Adipocyte (in vitro differentiated cells): ENCODE measurements around the gene PDE4D.

Source experiments
- DNase-seq: peaks from one replicate; pipeline ENCODE4 v3.0.0-alpha.2; 2015; ENCODE audit warnings: low read depth
- H3K27me3 ChIP-seq: replicated peaks from 2 replicates; pipeline ENCODE4 v1.7.0; 2013; ENCODE audit warnings: mild to moderate bottlenecking, low read length, moderate library complexity; ENCODE audit not compliant: control insufficient read depth, insufficient read depth
- H3K36me3 ChIP-seq: 2 replicates; pipeline ENCODE4 v1.7.0; 2013; ENCODE audit warnings: low read length, mild to moderate bottlenecking, moderate library complexity; ENCODE audit not compliant: control insufficient read depth, insufficient read depth, severe bottlenecking
- H3K4me1 ChIP-seq: 2 replicates; pipeline ENCODE4 v1.7.0; 2013; ENCODE audit warnings: mild to moderate bottlenecking, low read length, moderate library complexity; ENCODE audit not compliant: control insufficient read depth, insufficient read depth
- H3K4me3 ChIP-seq: 2 replicates; pipeline ENCODE4 v1.7.0; 2013; ENCODE audit warnings: mild to moderate bottlenecking, low read length, moderate library complexity
- H3K9ac ChIP-seq: 2 replicates; pipeline ENCODE4 v1.7.0; 2013; ENCODE audit warnings: mild to moderate bottlenecking, low read length, moderate library complexity
- H3K9me3 ChIP-seq: 2 replicates; pipeline ENCODE4 v1.7.0; 2013; ENCODE audit warnings: mild to moderate bottlenecking, low read length, moderate library complexity; ENCODE audit not compliant: control insufficient read depth

Gene PDE4D

DNA sequence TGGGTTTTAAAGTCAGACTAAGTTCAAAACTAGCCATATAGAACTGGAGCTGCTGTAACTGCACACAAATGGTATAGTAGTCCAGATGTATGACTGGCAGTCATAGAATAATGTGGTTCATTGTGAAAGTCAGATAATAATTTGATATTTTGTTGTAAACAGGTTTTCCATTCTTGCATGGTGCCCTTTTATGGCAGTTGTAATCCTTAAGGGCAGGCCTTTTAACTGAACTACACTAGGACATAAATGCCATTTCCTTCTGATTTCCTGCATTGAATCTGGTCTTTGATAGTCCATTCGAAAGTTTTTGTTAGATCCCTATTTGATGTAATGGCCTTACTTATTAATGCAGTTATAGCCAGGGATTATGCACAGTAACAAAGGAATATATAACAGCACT lies 632.6 kb downstream of the PDE4D start:
- no peak overlapping the region for H3K4me3 ChIP-seq
- no peaks in the 10 kb centered on the region for H3K36me3 ChIP-seq
- H3K4me1 ChIP-seq = no peaks in the 10 kb centered on the region
- no peaks in the 10 kb centered on the region for H3K9me3 ChIP-seq
- no peak overlapping the region for H3K9ac ChIP-seq
- H3K27me3 ChIP-seq = no peaks in the 10 kb centered on the region
- DNase-seq = no peak

DNA sequence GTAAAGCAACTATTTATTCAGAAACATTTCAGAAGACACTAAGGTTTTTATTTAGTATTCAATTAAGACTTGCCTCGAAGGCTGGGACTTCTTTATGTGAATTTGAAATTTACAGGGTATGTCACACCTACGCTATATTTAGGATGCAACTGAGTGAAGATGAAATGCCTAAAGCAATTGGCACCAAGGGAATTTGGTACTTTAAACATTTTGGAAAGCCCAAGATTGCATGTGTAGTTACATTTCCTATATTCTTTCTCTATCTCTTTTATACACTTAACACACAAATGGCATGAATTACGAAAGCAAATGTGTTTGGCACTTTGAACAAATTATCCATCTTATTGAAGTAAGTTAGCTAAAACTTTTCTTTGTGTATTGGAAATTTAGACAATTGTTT lies 633.3 kb downstream of the PDE4D start:
- H3K4me1 ChIP-seq = no peaks in the 10 kb centered on the region
- no peak overlapping the region for H3K9ac ChIP-seq
- no peak for DNase-seq
- no peaks in the 10 kb centered on the region for H3K27me3 ChIP-seq
- no peaks in the 10 kb centered on the region for H3K9me3 ChIP-seq
- no peak overlapping the region for H3K4me3 ChIP-seq
- no peaks in the 10 kb centered on the region for H3K36me3 ChIP-seq

DNA sequence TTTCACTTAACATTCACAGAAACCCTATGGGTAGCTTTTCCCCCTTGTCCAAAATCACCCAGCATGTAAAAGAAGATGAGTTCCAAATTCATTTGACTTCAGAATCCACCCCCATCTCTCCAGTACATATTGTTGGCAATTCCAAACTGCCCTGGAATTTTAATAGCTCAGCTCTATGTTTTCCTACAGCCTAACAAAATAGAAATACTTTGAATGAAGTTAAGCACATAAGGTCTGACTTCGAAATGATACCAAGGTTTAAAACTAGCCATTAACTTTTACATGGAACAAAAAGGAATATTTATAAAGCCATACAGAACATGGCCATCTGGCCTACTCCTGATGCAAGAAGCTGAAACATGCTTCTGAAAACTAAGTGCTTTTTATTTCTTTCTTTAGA lies 634.3 kb downstream of the PDE4D start:
- H3K27me3 ChIP-seq = no peaks in the 10 kb centered on the region
- no peaks in the 10 kb centered on the region for H3K9me3 ChIP-seq
- no peak for DNase-seq
- H3K9ac ChIP-seq = no peak overlapping the region
- H3K36me3 ChIP-seq = no peaks in the 10 kb centered on the region
- no peak overlapping the region for H3K4me3 ChIP-seq
- no peaks in the 10 kb centered on the region for H3K4me1 ChIP-seq

DNA sequence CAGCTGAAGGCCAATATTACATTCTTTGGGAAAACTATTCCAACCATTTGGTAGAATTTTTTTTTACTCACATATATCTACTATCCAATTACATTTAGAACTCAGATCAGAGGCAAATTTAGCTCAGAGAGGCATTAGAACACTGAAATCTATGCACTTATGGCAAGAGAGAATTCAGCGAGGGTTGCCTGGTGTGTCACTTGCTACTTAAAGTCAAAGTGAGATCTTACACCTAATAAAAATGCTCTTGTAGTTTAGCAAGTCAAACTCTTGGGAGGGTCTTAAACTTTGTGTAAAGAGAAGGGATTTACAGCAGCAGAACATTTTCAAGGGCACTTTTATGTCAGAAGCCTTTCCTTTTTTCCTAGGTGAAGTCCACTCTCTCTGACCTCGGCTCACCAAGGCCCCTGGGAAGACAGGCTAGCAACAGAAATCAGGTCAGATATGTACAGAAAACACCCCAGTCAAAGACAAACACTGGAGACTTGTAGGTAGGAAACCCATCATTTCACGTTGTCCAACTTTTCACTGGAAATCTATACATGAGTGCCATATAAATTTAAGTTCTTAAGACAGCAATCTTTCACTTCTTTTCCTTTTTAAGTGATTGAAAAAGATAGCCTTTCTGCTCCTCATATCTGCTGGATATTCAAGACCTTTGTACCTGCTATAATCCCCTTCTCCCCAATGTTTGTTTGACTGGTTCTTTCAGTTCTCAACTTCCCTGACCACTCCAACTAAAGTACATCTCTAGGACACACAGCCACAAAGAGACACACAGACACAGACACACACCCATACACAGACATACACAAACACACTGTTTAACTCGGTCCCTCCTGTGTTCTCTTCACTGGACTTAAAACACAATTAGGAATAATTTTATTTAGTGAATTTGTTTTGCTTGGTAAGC lies 635.8 kb downstream of the PDE4D start:
- H3K36me3 ChIP-seq = no peaks in the 10 kb centered on the region
- no peaks in the 10 kb centered on the region for H3K4me1 ChIP-seq
- H3K9ac ChIP-seq = no peak overlapping the region
- no peaks in the 10 kb centered on the region for H3K27me3 ChIP-seq
- no peak overlapping the region for H3K4me3 ChIP-seq
- DNase-seq = no peak
- H3K9me3 ChIP-seq = no peaks in the 10 kb centered on the region

DNA sequence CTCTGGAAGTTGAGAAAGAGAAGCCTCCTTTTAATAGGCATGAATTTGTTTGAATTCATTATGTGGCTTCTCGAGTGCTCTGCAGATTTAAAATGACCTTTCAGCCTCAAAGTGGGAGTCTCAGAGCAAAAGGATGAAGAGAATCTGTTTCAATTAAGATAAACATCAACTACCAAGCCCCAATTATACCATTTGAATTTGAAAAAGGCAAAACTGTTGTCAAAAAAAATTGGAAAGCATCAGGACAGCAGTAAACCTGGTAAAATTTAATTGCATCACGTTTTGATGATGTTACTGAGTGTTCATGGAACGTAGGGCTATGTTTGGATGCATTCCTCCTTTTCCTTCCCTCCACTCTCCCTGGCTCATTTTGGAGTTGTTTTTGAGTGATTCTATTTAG lies 637.2 kb downstream of the PDE4D start:
- no peaks in the 10 kb centered on the region for H3K4me1 ChIP-seq
- H3K36me3 ChIP-seq = no peaks in the 10 kb centered on the region
- no peak overlapping the region for H3K9ac ChIP-seq
- H3K4me3 ChIP-seq = no peak overlapping the region
- H3K9me3 ChIP-seq = peaks cover under 1% of the 10 kb centered on the region
- no peaks in the 10 kb centered on the region for H3K27me3 ChIP-seq
- DNase-seq = no peak

DNA sequence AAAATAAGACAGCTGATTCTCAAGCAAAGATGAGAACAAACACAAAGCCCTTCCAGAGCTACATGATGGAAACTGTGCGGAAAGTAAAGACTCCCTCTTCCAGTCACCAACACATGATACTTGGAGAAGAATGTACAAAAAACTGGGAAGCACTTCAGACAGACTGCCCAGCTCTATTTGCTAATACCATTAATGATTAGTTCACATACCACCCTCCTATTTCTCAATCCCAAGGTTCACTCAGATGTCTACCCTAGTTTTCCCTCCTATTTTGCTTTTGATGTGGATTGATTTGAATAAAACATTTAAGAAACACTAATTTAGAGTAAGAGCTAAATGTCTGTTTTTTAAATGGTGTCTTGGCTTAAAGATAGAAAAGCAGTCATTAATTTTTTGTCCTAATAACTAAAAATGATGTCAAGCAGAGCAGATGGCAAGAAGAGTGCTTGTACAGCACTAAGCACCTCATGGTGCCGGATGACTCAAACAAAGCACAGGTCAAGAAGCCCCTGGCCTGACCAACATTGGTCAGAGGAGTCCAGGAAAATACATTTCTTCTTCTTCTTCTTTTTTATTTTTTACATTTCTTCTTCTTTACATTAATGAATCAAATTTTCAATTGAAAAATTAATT lies 639.4 kb downstream of the PDE4D start:
- no peaks in the 10 kb centered on the region for H3K27me3 ChIP-seq
- no peaks in the 10 kb centered on the region for H3K36me3 ChIP-seq

DNA sequence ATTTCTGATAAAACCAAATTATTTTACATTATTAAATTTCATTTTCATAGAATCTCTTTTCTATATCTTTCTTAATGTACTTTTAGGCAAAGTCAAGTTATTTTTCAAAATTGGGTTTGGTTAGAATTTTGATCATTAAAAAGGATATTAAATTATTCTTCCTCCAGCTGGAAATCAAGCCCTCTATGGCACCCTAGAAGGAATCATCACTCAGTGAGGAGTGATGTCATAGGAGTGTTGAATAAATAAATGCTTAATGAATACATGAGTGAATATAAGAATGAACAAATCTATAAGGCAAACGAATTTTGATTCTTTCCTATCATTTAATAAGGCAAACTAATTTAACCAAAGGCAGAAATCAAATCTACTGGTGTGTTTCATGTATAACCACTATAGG lies 639.9 kb downstream of the PDE4D start:
- Histone ChIP-seq H3K9me3 (peaks cover 3% of the 10 kb centered on the region), H3K36me3 (no peaks in the 10 kb centered on the region), H3K4me1 (no peaks in the 10 kb centered on the region), H3K9ac (no peak overlapping the region), H3K4me3 (no peak overlapping the region), H3K27me3 (no peaks in the 10 kb centered on the region)
- DNase-seq = no peak

More for the DNA sequence above, 639.4 kb downstream of the PDE4D start:
- no peak overlapping the region for H3K4me3 ChIP-seq
- peaks cover 3% of the 10 kb centered on the region for H3K9me3 ChIP-seq
- H3K4me1 ChIP-seq = no peaks in the 10 kb centered on the region
- no peak for DNase-seq
- H3K9ac ChIP-seq = no peak overlapping the region

DNA sequence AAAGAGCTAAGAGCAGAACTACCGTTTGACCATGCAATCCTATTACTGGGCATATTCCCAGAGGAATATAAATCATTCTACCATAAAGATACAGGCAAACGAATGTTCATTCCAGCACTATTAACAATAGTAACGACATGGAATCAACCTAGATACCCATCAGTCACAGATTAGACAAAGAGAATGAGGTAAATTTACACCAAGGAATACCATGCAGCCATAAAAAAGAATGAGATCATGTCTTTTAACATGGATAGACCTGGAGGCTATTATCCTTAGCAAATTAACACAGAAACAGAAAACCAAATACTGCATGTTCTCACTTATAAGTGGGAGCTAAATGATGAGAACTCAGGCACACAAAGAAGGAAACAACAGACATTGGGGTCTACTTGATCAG lies 641.9 kb downstream of the PDE4D start:
- Histone ChIP-seq H3K27me3 (no peaks in the 10 kb centered on the region), H3K9me3 (peaks cover 3% of the 10 kb centered on the region), H3K4me3 (no peak overlapping the region), H3K9ac (no peak overlapping the region), H3K36me3 (no peaks in the 10 kb centered on the region), H3K4me1 (no peaks in the 10 kb centered on the region)
- no peak for DNase-seq

DNA sequence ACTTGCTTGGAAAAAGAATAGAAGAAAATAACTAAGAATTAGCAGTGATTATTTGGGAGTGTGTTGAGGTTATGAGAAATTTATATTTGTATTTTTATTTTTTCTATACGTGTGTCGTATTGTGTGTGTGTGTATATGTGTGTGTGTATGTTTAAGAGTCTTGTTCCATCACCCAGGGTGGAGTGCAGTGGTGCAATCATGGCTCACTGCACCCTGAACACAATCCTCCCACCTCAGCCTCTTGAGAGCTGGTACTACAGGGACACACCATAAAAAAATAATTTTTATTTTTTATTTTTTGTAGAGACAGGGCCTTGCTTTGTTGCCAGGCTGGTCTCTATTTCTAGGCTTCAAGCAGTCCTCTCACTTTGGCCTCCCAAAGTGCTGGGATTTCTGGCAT lies 643.8 kb downstream of the PDE4D start:
- H3K9me3 ChIP-seq = peaks cover 3% of the 10 kb centered on the region
- no peak overlapping the region for H3K9ac ChIP-seq
- no peaks in the 10 kb centered on the region for H3K27me3 ChIP-seq
- DNase-seq = no peak
- H3K36me3 ChIP-seq = no peaks in the 10 kb centered on the region
- no peak overlapping the region for H3K4me3 ChIP-seq
- H3K4me1 ChIP-seq = peaks cover 6% of the 10 kb centered on the region

DNA sequence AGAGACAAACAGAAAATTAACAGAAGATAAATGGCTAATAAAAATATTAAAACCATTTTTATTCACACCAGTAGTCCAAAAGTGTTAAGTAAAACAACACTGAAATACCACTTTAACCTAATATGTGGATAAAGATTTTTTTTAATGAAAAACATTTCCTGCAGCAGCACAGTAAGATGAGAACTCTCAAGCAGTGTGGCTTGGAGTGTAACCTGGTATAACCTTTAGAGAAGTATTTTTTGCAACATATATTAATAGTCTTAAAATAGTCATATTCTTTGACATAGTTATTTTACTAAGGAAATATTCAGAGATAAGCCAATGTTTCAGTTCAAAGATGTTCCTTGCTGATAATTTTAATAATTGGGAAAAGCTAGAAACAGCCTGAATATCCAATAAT lies 644.4 kb downstream of the PDE4D start:
- Histone ChIP-seq H3K9me3 (peaks cover 3% of the 10 kb centered on the region), H3K27me3 (no peaks in the 10 kb centered on the region), H3K4me3 (no peak overlapping the region), H3K9ac (no peak overlapping the region), H3K4me1 (peaks cover 6% of the 10 kb centered on the region), H3K36me3 (no peaks in the 10 kb centered on the region)
- no peak for DNase-seq

DNA sequence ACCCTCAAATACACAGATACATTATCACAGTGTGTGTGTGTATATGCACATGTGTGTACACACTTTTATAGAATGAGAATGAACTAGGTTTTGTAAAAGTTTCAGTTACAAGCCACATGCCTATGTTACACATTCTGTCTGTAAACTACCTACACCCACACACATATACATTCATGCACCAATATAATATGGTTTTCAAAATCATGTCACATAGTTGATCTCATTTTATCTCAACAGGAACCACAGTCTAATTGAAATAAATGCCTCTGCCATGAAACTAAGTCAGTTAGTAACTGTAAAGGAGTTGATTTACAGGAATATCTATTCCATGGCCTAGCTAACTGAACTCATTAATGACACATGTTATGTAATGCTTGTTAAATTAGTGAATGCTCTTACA lies 646.6 kb downstream of the PDE4D start:
- peaks cover 3% of the 10 kb centered on the region for H3K9me3 ChIP-seq
- H3K27me3 ChIP-seq = no peaks in the 10 kb centered on the region
- no peaks in the 10 kb centered on the region for H3K36me3 ChIP-seq
- H3K4me1 ChIP-seq = peaks cover 6% of the 10 kb centered on the region
- no peak for DNase-seq
- no peak overlapping the region for H3K9ac ChIP-seq
- no peak overlapping the region for H3K4me3 ChIP-seq
